ENCODE data around the gene KDM4C. TPM values are rescaled to one million over a fixed set of nuclear protein-coding genes. Genes with fewer than 3 reads are reported as not detected.

Gene KDM4C
- total RNA-seq, 4 donors from 2014 or later = 39.0 to 113 (median 43.9) TPM

DNA sequence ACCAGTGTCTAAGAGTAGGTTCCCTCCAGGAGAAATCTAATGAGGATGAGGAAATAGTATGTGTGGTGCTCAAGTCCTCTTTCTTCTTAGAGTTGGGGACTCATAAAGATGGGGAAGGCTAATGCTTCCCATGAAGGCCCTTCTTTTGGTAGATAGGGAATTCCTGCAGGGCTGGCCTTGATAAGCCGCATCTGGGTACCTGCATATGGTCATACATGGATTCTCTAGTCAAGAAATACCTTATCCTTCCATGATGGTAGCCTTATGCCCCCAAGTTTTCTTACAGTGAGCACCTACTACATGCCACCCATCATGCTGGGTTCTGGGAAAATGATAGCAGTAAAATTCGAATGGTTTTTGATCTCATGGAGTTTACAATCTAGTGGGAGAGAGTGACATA, 382.6 kb downstream of the KDM4C start:
- Histone ChIP-seq H3K9me3 (no peaks in the 10 kb centered on the region), H3K4me3 (no peak overlapping the region), H3K36me3 (peaks cover 3% of the 10 kb centered on the region), H3K27me3 (no peaks in the 10 kb centered on the region), H3K27ac (no peak overlapping the region), H3K4me1 (no peaks in the 10 kb centered on the region)
- 97% methylated on average over 2 of the region's 2 CpGs for WGBS
- no peak for DNase-seq (ENCODE audit: low spot score in 2 of 2)
- TF ChIP-seq EP300 (IDR thresholded peaks at IDR 0.05) = no peak
- TF ChIP-seq CTCF (IDR thresholded peaks at IDR 0.05) = no peak
- no peak for TF ChIP-seq POLR2A (IDR thresholded peaks at IDR 0.05)
- no peak for TF ChIP-seq POLR2AphosphoS5 (IDR thresholded peaks at IDR 0.05)

- H3K4me3 ChIP-seq = no peak overlapping the region
- 100% methylated on average over 2 of the region's 2 CpGs for WGBS
Observed at GRCh38 chr9:7143645-7144200, 385.9 kb downstream of the KDM4C start.

GRCh38 chr9:7144265-7145046, 386.7 kb downstream of the KDM4C start:
- no peak for DNase-seq (ENCODE audit: low spot score in 2 of 2)
- peaks cover 8% of the 10 kb centered on the region for H3K36me3 ChIP-seq
- 95% methylated on average over 10 of the region's 10 CpGs for WGBS
- H3K4me3 ChIP-seq = no peak overlapping the region
- H3K4me1 ChIP-seq = peaks cover 14% of the 10 kb centered on the region
- no peaks in the 10 kb centered on the region for H3K9me3 ChIP-seq
- H3K27me3 ChIP-seq = no peaks in the 10 kb centered on the region
- TF ChIP-seq EP300 (IDR thresholded peaks at IDR 0.05) (no peak), CTCF (IDR thresholded peaks at IDR 0.05) (no peak), POLR2A (IDR thresholded peaks at IDR 0.05) (no peak), POLR2AphosphoS5 (IDR thresholded peaks at IDR 0.05) (no peak)
- no peak overlapping the region for H3K27ac ChIP-seq

More at GRCh38 chr9:7143645-7144200, 385.9 kb downstream of the KDM4C start:
- DNase-seq (ENCODE audit: low spot score in 2 of 2) = no peak
- TF ChIP-seq POLR2A (IDR thresholded peaks at IDR 0.05) (no peak), POLR2AphosphoS5 (IDR thresholded peaks at IDR 0.05) (no peak), CTCF (IDR thresholded peaks at IDR 0.05) (no peak), EP300 (IDR thresholded peaks at IDR 0.05) (no peak)
- Histone ChIP-seq H3K27me3 (no peaks in the 10 kb centered on the region), H3K36me3 (peaks cover 4% of the 10 kb centered on the region), H3K9me3 (no peaks in the 10 kb centered on the region), H3K27ac (no peak overlapping the region), H3K4me1 (peaks cover 14% of the 10 kb centered on the region)

DNA sequence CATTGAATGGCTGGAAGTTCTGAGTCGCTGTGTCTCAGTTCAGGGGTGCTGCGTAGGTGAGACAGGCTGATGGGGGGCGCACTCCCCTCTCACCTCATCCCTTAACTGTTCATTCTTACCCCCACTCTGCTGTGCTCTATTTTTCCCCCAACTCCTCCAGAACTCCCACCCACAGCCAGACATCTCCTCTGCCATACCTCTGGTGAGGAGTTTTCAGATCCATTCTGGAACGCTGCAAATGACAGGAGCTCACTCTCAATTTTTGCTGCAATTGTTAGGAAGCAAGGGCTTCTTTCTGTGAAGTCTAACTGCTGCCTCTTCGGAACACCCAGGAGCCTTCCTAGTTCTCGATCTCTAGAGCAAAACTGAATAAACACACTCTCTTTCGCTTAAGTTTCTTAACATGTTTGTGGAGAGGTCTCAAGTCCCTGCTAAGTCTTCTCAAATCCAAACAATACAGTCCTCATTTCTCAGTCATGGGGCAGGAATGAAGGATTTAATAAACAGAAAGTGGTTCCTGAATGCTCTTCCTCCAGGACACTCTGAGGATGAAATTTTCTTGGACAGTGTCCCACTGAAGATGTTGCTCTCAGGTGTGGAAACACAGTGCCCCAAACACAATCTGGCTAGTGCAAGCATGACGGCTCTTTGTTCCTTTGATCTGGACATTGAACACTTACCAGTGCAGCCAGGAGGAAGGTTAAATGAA, 387.7 kb downstream of the KDM4C start:
- Histone ChIP-seq H3K27me3 (no peaks in the 10 kb centered on the region), H3K9me3 (no peaks in the 10 kb centered on the region), H3K27ac (no peak overlapping the region), H3K4me3 (no peak overlapping the region), H3K36me3 (peaks cover 8% of the 10 kb centered on the region), H3K4me1 (peaks cover 14% of the 10 kb centered on the region)
- 93% methylated on average over 8 of the region's 8 CpGs for WGBS
- no peak for DNase-seq (ENCODE audit: low spot score in 2 of 2)
- TF ChIP-seq POLR2AphosphoS5 (IDR thresholded peaks at IDR 0.05) (no peak), EP300 (IDR thresholded peaks at IDR 0.05) (no peak), POLR2A (IDR thresholded peaks at IDR 0.05) (no peak), CTCF (IDR thresholded peaks at IDR 0.05) (no peak)

DNA sequence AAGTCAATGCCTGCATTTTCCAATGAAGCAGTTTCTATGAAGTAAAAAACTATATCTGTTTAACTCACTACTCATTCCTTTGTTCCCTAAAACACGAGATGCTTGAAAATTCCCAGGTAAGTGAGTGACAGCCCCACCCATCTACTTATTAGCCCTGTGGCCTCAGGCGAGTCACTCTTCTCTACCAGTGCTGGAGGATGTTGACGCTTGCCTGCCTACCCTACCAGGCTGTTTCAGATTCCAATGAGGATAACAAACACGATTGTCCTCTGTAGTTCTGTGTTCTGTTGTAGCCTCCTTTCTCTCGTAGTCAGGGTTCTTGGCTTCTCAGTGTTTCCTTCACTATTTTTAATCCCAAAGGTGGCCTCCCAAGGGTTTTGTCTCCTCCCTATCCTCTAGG, 388.8 kb downstream of the KDM4C start:
- Histone ChIP-seq H3K9me3 (no peaks in the 10 kb centered on the region), H3K27me3 (no peaks in the 10 kb centered on the region), H3K4me1 (peaks cover 14% of the 10 kb centered on the region), H3K4me3 (no peak overlapping the region), H3K36me3 (peaks cover 8% of the 10 kb centered on the region), H3K27ac (no peak overlapping the region)
- no peak for TF ChIP-seq EP300 (IDR thresholded peaks at IDR 0.05)
- TF ChIP-seq POLR2A (IDR thresholded peaks at IDR 0.05) = no peak
- no peak for TF ChIP-seq POLR2AphosphoS5 (IDR thresholded peaks at IDR 0.05)
- no peak for TF ChIP-seq CTCF (IDR thresholded peaks at IDR 0.05)
- 47% methylated on average over 5 of the region's 5 CpGs for WGBS
- DNase-seq (ENCODE audit: low spot score in 2 of 2) = no peak
